Activated naive CD8-positive, alpha-beta T cell treated with anti-CD3 and anti-CD28 coated beads for 36 hours (primary cell): ENCODE data around the gene EPG5. TPM values are rescaled to one million over a fixed set of nuclear protein-coding genes. Genes with fewer than 3 reads are reported as not detected.

Experiments used
- DNase-seq: peaks from one replicate; pipeline ENCODE4 v3.0.0; 2021
- H3K27ac Mint-ChIP-seq: one replicate; pipeline ENCODE4 v1.8.0; 2022; ENCODE audit warnings: mild to moderate bottlenecking, moderate library complexity, mixed read lengths
- H3K27me3 Mint-ChIP-seq: one replicate; pipeline ENCODE4 v1.8.0; 2022; ENCODE audit warnings: mild to moderate bottlenecking, mixed read lengths
- H3K36me3 Mint-ChIP-seq: one replicate; pipeline ENCODE4 v1.8.0; 2021; ENCODE audit warnings: mild to moderate bottlenecking, mixed read lengths
- H3K4me1 Mint-ChIP-seq: one replicate; pipeline ENCODE4 v1.8.0; 2021; ENCODE audit warnings: mixed read lengths
- H3K4me3 Mint-ChIP-seq: one replicate; pipeline ENCODE4 v1.8.0; 2022; ENCODE audit warnings: mild to moderate bottlenecking, moderate library complexity, mixed read lengths
- H3K9me3 Mint-ChIP-seq: one replicate; pipeline ENCODE4 v1.8.0; 2022; ENCODE audit warnings: mixed read lengths
- total RNA-seq, 2 experiments: library from RNA; stranded (reverse); gene quantifications; one replicate each; pipeline ENCODE4 v1.2.3, GENCODE V29; 2021

Gene EPG5
- total RNA-seq, 2 experiments from 2014 or later = 12.9 to 13.8 TPM

DNA sequence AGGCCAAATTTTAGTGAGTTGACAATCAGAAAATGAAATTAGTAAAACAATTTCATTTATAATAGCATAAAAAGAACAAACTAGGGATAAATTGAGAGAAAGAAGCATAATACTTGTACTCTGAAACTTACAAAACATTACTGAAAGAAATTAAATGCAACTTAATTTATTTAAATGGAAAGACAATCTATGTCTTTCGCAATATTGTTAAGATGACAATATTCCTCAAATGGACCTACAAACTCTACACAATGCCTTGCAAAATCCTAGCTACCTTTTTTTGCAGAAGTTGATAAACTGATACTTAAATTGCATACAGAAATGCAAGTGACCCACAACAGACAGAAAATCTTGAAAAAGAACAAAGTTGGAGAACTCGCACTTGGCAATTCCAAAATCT, 9.1 kb downstream of the EPG5 start:
- no peaks in the 10 kb centered on the region for H3K9me3 Mint-ChIP-seq
- no peaks in the 10 kb centered on the region for H3K27me3 Mint-ChIP-seq
- H3K4me1 Mint-ChIP-seq = peaks cover 39% of the 10 kb centered on the region
- no peak overlapping the region for H3K27ac Mint-ChIP-seq
- peaks cover 20% of the 10 kb centered on the region for H3K36me3 Mint-ChIP-seq
- no peak overlapping the region for H3K4me3 Mint-ChIP-seq
- DNase-seq = no peak

DNA sequence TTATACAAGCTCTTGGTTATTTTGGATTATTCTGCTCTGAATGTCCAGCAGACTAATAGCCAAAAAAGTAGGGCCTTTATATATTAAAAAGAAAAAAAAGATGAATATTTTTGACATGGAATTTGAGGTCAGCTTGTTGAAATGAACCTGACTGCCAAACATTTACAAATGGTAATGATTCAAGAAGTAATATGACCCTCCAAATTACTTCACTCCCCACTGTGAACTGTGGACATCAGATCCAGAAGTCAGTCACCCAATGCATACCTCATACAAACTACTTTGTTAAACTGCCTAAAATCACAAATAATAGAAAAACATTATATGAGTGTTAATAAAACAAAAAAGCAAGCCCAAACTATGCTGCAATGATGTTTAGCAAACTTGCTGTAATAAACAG, 10.0 kb downstream of the EPG5 start:
- Mint-ChIP-seq H3K27ac (no peak overlapping the region), H3K36me3 (peaks cover 18% of the 10 kb centered on the region), H3K27me3 (no peaks in the 10 kb centered on the region), H3K9me3 (no peaks in the 10 kb centered on the region), H3K4me3 (no peak overlapping the region), H3K4me1 (peaks cover 30% of the 10 kb centered on the region)
- no peak for DNase-seq

DNA sequence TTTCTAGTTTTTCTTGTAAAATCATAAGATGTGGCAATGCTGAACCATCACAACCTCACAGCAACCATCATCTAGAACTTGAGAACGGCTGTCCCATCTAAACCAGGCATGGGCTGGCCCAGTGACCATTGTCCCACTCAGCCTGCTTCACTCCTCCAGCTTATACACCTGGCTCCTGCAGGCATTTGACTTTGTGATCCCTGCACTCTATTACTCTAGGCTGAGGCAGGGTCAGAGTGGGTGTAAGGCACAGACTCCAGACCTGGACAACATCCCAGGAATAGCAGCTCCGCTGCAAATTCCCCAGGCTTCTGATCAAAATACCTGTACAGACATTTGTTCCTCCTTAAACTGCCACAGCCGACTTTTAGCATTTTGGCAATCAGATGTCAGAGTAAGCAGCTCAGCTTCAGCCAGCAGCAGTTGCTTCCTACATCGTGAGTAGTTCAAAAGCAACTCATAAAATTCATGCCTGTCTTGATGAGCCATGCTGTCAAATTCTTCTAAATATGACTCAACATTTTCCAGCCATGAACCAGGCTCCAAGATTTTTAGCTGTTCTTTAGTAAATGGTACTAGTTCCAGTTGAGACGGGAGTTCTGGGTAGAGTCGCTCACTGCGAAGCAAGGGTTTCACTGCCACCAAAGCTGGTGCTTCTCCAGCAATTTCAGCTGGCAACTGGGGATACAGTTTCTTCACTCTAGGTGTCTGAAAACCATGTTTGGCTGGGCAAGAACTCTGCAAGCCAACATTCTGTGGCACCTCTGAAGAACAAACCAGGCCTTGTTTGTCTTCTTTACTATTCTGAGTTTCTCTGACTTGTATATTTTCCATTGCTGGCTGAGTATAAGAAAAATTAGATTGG, 12.8 kb downstream of the EPG5 start:
- H3K36me3 Mint-ChIP-seq = peaks cover 19% of the 10 kb centered on the region
- no peak overlapping the region for H3K27ac Mint-ChIP-seq
- H3K4me1 Mint-ChIP-seq = peaks cover 17% of the 10 kb centered on the region
- H3K9me3 Mint-ChIP-seq = no peaks in the 10 kb centered on the region
- no peak for DNase-seq
- H3K4me3 Mint-ChIP-seq = no peak overlapping the region
- H3K27me3 Mint-ChIP-seq = no peaks in the 10 kb centered on the region

DNA sequence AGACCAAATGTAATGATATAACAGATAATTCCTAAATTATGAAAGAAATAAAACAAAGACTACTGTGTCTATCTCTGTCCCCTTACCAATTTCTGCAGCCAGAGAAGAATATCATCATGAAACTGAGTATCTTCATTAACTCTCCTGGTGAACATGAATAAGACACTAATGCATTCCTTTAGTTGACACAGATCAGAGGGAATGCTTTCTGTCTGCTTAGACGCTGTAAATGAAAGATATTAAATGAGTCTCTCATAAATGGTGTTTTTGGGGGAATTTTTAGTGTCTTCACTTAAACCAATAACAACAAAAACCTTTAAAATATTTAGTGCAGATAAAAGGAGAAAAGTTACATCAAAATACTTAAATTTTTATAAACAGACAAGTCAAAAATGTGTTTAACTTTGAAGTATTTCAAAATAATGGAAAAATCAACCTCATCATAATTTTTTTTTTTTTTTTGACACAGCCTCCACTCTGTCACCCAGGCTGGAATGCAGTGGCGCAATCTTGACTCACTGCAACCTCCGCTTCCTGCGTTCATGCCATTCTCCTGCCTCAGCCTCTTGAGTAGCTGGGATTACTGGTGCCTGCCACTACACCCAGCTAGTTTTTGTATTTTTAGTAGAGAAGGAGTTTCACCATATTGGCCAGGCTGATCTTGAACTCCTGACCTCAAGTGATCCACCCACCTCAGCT, 16.0 kb downstream of the EPG5 start:
- peaks cover 29% of the 10 kb centered on the region for H3K36me3 Mint-ChIP-seq
- H3K4me3 Mint-ChIP-seq = no peak overlapping the region

DNA sequence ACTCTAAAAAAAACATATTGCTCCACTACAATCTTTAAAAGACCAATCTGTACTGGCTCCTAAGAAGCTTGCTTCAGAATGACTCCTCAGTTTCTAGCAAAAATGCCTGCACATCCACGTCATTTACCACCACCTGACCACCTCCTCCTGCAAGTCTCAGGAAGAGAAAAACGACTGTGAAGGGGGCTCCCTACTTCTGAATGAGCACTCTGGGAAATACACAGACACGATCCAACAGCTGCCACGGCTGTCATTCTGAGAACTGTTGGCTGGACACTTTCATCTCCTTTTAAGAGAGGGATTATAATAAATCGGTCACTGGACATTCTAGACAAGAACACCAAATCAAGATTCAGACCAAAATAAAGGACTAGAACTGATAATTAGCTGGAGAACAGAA, 21.5 kb downstream of the EPG5 start:
- peaks cover 40% of the 10 kb centered on the region for H3K36me3 Mint-ChIP-seq
- H3K9me3 Mint-ChIP-seq = no peaks in the 10 kb centered on the region
- H3K27ac Mint-ChIP-seq = no peak overlapping the region
- H3K4me3 Mint-ChIP-seq = no peak overlapping the region
- no peaks in the 10 kb centered on the region for H3K27me3 Mint-ChIP-seq
- H3K4me1 Mint-ChIP-seq = peaks cover 7% of the 10 kb centered on the region
- DNase-seq = no peak

More for the DNA sequence above, 16.0 kb downstream of the EPG5 start:
- Mint-ChIP-seq H3K27ac (no peak overlapping the region), H3K4me1 (peaks cover 5% of the 10 kb centered on the region), H3K27me3 (no peaks in the 10 kb centered on the region), H3K9me3 (no peaks in the 10 kb centered on the region)
- DNase-seq = no peak

DNA sequence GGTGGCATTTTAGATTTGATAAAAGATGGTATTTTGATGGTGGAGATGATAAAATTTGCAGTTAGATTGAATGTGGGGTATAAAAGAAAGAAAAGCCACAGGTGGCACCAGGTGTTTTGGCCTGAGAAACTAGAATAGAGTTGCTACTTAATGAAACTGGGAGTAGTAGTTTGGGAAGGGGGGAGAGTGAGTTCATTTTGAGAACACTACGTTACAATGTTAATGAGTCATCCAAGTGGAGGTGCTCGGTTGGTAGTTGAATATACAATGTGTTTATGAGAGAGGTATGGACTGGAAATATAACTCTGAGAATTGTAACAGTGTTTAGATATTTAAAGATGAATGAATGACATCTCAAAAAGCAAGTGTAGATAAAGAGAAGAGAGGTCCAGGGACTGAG, 26.4 kb downstream of the EPG5 start:
- Mint-ChIP-seq H3K27ac (no peak overlapping the region), H3K36me3 (peaks cover 57% of the 10 kb centered on the region), H3K9me3 (no peaks in the 10 kb centered on the region), H3K4me3 (no peak overlapping the region), H3K4me1 (peaks cover 36% of the 10 kb centered on the region), H3K27me3 (no peaks in the 10 kb centered on the region)
- no peak for DNase-seq

DNA sequence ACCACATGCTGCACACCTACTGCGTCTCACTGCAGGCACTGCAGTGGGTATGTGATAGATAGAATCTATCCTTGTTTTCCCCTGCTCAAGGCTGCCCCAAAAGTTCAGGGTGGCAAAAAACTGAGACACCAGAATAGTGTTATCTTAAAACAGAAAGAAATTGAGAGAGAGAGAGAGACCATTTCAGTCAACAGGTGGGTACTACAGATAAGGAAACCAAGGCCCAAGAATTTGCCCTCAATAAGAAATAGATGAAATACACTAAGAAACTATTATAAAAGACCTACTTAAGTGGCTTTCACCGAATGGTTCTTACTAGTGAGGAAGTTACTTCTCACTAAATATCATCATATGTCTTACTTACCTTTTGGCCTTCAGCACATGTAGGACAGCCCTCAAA, 27.9 kb downstream of the EPG5 start:
- no peak overlapping the region for H3K4me3 Mint-ChIP-seq
- H3K4me1 Mint-ChIP-seq = peaks cover 37% of the 10 kb centered on the region
- no peaks in the 10 kb centered on the region for H3K27me3 Mint-ChIP-seq
- H3K9me3 Mint-ChIP-seq = no peaks in the 10 kb centered on the region
- DNase-seq = no peak
- H3K27ac Mint-ChIP-seq = no peak overlapping the region
- H3K36me3 Mint-ChIP-seq = peaks cover 59% of the 10 kb centered on the region

DNA sequence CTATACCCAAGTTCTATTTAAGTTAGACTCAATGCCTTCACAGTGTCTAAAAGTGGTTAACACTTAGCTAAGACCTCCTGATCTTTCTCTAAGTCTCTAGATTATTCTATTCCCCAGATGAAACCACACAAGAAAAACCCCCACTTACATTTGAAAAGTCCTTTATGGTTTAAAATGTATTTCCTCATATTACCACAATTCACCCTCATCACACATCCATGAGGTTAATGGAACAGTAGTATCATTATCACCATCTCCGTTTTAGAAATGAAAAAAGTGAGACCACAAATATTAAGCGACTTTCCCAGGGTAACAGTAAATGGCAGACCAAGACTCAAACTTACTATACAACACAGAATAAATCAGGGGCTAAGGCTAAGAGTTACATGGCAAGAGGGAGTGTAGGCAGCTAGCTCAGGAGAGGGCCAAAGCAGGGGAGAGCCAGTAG, 28.6 kb downstream of the EPG5 start:
- Mint-ChIP-seq H3K4me3 (no peak overlapping the region), H3K27ac (peak overlapping the region; percentile 3), H3K36me3 (peaks cover 55% of the 10 kb centered on the region), H3K9me3 (no peaks in the 10 kb centered on the region), H3K4me1 (peaks cover 37% of the 10 kb centered on the region), H3K27me3 (no peaks in the 10 kb centered on the region)
- DNase-seq = no peak

DNA sequence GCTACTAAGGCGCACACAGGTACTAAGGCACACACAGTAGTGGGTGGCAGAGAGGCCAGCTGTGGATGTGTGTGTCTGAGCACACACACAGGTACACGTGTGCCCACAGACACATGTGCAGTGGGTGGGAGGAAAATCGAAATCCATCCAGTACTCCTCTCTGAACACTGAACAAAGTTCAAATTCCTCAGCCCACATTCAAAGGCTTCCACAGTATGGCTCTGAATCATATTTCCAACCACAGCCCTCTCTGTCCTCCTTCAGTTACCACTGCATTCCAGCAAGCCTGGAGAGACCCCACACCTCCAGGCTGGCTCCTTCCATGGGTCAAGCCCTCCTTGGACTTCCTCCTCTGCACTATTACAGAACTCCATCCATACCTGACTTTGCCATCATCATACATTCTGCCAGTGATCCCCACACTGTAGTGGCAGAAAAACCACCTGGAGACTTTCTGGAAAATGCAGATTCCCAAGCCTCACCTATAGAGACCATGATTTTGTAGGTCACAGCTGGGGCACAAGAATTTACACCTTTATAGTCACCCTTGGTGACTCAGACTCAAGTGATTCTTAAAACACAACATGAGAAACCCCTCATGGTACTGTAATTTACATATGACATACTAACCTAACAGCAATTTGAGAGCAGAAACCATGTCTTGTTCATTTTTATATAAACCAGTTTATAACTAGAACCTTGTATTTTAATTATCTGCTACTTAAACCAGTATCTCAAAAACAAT, 31.4 kb downstream of the EPG5 start:
- H3K27me3 Mint-ChIP-seq = no peaks in the 10 kb centered on the region
- H3K4me1 Mint-ChIP-seq = peaks cover 31% of the 10 kb centered on the region
- DNase-seq = no peak
- no peaks in the 10 kb centered on the region for H3K9me3 Mint-ChIP-seq
- H3K27ac Mint-ChIP-seq = no peak overlapping the region
- no peak overlapping the region for H3K4me3 Mint-ChIP-seq
- H3K36me3 Mint-ChIP-seq = peaks cover 43% of the 10 kb centered on the region

DNA sequence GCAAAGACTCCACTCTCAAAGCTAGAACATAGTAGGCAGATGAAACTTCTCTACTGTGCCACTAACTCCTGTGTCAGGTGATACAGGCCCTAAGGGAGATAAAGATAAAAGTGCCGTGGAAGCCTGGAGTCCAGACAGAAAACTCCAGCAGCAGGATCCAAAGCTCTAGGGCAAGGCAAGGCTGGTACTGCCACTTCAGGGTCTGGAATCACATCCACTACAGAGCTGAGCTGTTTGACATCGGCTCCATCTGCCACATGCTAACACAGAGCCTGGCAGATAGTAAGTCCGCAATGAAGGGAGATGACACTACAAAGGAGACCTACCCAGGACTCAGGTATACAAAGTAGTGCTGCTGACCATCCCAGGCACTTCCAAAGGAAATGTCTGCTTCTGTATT, 34.4 kb downstream of the EPG5 start:
- DNase-seq = no peak
- Mint-ChIP-seq H3K27ac (no peak overlapping the region), H3K4me1 (peaks cover 7% of the 10 kb centered on the region), H3K27me3 (no peaks in the 10 kb centered on the region), H3K36me3 (peaks cover 22% of the 10 kb centered on the region), H3K9me3 (no peaks in the 10 kb centered on the region), H3K4me3 (no peak overlapping the region)

DNA sequence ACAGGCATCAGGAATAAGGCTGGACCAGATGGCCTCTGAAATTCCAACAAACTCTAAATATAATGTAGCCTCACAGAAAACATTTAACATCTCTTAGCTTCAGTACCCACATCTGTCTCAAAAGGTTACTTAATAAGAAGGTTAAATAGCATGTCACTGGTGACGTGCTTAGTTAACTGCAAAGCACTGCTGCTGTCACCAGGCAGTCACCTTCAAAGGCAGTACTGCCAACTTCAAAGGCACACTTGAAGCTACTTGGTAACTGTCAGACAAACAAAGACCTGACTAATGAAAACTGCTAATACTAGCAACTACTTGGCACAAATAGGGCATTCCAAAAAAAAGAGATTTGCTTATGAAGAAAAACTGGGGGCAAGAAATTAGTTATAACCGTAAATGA, 36.2 kb downstream of the EPG5 start:
- H3K27ac Mint-ChIP-seq = no peak overlapping the region
- H3K4me1 Mint-ChIP-seq = peaks cover 4% of the 10 kb centered on the region
- no peaks in the 10 kb centered on the region for H3K27me3 Mint-ChIP-seq
- H3K9me3 Mint-ChIP-seq = no peaks in the 10 kb centered on the region
- DNase-seq = no peak
- peaks cover 23% of the 10 kb centered on the region for H3K36me3 Mint-ChIP-seq
- no peak overlapping the region for H3K4me3 Mint-ChIP-seq

DNA sequence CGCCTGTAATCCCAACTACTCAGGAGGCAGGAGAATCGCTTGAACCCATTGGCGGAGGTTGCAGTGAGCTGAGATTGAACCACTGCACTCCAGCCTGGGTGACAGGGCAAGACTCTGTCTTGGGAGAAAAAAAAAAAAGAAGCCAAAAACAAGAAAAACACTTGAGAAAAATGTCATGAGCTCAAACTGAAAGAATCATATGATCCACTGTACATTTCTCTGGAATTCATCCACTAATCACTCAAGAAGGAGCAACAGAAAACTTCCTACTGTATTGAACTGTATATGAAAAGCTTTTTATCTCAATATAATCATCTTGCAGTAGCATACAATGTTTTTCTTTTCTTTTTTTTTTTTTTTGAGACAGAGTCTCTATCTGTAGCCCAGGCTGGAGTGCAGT, 40.4 kb downstream of the EPG5 start:
- no peaks in the 10 kb centered on the region for H3K27me3 Mint-ChIP-seq
- H3K27ac Mint-ChIP-seq = no peak overlapping the region
- peaks cover 23% of the 10 kb centered on the region for H3K36me3 Mint-ChIP-seq
- no peaks in the 10 kb centered on the region for H3K9me3 Mint-ChIP-seq
- DNase-seq = no peak
- no peak overlapping the region for H3K4me3 Mint-ChIP-seq
- H3K4me1 Mint-ChIP-seq = no peaks in the 10 kb centered on the region

DNA sequence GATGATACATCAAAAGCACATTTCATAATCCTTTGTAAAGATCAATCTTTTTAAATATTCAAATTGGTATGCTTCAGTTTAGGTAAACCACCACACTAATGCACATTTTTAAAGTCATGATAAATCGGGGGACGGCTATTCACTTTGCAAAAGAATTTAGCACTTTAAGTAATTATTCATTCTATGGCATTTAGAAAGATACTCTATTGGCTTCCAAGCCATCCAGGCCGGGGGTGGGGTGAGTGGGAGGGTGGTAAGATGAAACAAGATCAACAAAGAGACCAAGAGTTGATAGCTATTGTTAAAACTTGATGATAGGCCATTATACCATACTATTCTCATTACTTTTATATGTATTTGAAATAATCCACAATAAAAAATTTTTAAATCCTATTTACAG, 41.0 kb downstream of the EPG5 start:
- Mint-ChIP-seq H3K9me3 (no peaks in the 10 kb centered on the region), H3K27ac (no peak overlapping the region), H3K27me3 (no peaks in the 10 kb centered on the region), H3K4me3 (no peak overlapping the region), H3K4me1 (no peaks in the 10 kb centered on the region), H3K36me3 (peaks cover 23% of the 10 kb centered on the region)
- no peak for DNase-seq

DNA sequence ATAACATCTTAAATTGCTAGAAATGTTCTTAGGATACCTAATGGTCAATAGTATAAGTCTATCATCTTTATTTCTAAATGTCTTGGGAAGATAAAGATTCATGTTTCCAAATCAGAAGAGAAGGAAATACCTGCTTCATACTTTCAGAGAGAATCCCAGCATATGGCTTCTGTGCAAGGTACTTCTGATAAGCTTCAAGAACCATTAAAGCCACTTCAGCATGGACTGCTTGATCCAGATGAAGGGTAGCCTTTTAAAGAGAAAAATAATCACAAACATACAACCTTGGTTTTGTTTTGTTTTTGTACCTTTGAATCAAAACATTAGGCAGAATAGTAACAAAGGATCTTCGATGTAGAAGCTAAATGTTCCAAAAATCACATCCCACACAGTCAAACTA, 44.0 kb downstream of the EPG5 start:
- H3K36me3 Mint-ChIP-seq = peaks cover 19% of the 10 kb centered on the region

DNA sequence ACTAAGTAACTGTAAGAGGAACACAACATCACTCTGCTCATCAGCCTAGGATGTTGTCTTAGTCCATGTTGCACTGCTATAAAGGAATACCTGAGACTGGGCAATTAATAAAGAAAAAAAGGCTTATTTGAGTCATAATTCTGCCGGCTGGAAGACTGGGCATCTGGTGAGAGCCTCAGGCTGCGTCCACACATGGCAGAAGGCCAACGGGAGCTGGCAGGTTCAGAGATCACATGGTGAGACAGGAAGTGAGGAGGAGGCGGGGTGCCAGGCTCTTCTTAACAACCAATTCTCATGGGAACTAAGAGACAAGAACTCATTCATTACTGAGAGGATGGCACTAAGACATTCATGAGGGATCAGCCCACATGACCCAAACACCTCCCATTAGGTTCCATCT, 46.8 kb downstream of the EPG5 start:
- Mint-ChIP-seq H3K27me3 (no peaks in the 10 kb centered on the region), H3K9me3 (no peaks in the 10 kb centered on the region), H3K4me3 (no peak overlapping the region), H3K36me3 (peaks cover 14% of the 10 kb centered on the region), H3K4me1 (peaks cover 8% of the 10 kb centered on the region), H3K27ac (no peak overlapping the region)
- DNase-seq = no peak

More for the DNA sequence above, 44.0 kb downstream of the EPG5 start:
- no peaks in the 10 kb centered on the region for H3K9me3 Mint-ChIP-seq
- no peak for DNase-seq
- no peaks in the 10 kb centered on the region for H3K27me3 Mint-ChIP-seq
- peaks cover 8% of the 10 kb centered on the region for H3K4me1 Mint-ChIP-seq
- no peak overlapping the region for H3K27ac Mint-ChIP-seq
- no peak overlapping the region for H3K4me3 Mint-ChIP-seq
